ENCODE results near the gene ARL13B. TPM values are rescaled to one million over a fixed set of nuclear protein-coding genes. Genes with fewer than 3 reads are reported as not detected.
"Not testable (repeated sequence)": the region's sequence is repeated elsewhere in the genome, so short reads cannot be mapped to it uniquely, and the experiment has no call there.

The ARL13B gene
- total RNA-seq: 5.4 and 10.9 TPM in 2 replicates

DNA sequence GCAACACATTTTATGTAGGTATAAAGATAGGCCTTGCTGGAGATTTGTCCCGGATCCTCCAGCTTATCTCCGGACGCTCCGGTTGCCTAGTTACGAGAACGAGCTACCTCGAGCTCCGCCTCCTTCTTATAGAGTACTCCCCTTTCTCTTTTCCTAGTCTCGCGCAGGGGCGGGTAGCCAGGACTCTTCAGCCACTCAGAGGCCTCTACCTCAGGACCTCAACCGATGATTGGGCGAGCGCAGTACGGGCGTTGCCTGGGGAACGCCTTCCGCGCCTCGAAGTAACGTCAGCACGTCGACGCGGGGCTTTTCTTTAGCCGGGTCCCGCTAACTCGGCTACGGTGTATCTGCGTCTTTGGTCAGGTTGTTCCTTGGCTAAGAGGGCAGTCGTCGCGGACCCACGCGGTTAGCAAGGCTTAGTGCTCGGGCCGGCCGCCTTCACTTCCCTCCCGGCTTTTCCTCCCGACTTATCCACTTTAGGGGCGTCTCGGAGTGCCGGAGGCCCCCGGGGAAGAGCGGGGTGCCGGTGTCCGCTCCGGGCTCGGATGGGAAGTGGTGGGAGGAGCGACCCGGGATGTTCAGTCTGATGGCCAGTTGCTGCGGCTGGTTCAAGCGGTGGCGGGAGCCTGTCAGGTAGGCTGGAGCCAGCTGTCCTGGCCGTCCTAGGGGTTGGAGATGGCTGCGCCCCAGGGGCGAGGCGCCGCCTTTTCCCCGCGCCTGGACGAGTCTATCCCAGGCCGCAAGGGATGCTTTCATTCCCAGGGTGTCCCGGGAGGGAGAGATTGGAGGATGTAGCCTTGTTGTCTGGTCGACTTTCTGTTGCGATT lies at the start of gene ARL13B:
Gene ARL13B (plus strand): TSS at position 306 of the 827 bp plus-strand sequence. CDS start 269 bp downstream, at position 575.
- DNase-seq (ENCODE audit: low read depth in 2 of 2): peak; percentile 98 to 99

DNA sequence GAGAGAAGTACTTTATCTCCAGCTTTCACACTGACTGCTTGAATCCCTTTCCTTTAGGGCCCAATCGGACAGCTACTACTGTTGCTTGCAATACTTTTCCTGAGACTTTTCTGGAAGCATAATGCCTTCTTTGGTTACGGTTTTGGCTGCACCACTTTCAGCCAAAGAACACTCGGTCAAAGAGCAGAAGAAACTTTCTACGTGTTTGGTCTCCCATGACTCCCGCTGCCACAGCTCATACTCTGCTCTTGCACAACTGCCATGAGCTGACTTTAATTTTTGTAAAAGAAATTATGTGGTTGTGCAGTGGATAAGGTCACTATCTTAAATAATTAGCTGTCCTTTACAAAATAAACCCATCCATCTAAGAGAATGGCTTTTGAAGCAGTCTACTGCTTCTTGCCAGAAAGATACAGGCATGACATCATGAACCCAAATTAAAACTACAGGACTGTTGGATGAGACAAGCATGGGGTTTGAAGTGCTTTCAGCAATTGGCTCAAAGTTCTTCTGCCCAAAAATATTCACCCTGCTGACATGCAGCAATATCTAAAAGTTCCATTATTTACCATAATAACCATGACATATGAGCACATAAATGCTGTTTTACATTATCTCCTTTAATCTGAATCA lies 48.2 kb upstream of the ARL13B start:
- DNase-seq (ENCODE audit: low read depth in 2 of 2): no peak

DNA sequence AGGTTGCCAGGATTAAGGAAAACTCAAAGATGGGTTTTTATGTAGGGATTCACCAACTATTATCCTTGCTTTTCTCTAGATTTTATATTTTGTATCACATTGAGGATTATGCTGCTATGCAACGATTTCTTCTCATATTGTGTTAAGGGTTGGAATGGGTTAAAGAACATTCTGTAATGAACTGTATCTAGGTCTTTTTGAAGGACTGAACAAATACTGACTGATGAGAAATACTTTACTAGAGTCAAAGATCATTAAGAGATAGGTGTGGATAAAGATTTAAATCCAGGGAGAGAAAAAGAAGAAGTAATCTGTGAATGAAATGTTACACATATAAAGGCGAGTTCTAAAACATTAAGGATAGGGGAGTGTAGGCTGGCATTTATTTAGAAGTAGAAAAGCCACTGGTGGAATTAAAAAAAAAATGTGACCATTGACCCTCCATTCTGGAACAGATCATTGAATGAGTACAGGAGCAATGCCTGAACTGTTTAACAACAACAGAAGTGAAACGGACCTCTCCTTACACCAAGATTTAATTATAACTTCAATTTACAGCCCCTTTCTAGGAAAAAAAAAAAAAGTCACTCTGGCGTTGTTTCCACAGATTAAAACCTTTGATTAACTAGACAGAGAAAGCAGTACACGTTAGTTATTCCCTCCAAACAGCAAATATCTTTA lies 45.4 kb upstream of the ARL13B start:
- DNase-seq (ENCODE audit: low read depth in 2 of 2): no peak

DNA sequence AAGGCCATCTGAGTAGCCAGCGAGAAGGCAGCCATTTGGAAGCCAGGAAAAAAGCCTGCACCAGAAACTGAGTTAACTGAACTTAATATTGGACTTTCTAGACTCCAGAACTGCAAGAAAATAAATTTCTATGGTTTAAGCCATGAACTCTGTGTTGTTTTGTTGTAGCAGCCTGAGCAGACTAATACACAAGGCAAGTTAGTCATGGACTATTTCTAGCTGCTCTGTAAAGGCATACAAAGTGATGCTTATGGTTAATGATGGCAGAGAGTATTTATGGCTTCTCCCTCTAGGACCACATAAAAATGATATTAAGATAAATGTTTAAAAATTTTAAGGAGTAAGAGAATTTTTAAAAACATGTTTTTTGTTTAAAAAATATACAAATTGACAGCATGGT lies 43.4 kb upstream of the ARL13B start:
- DNase-seq (ENCODE audit: low read depth in 2 of 2): no peak

DNA sequence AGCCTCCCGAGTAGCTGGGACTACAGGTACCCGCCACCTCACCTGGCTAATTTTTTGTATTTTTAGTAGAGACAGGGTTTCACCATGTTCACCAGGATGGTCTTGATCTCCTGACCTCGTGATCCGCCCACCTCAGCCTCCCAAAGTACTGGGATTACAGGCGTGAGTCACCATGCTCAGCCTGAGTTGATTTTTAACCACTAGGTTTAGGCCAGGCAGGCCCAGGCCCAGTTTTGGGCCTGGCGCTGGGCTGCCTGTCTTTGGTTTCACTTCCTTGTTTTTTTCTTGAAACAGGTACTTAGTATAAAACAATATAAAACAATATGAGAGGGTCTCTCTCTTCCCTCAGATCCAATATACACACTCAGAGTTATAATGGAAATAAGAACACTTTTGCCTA lies 42.5 kb upstream of the ARL13B start:
- DNase-seq (ENCODE audit: low read depth in 2 of 2): not testable (repeated sequence)

DNA sequence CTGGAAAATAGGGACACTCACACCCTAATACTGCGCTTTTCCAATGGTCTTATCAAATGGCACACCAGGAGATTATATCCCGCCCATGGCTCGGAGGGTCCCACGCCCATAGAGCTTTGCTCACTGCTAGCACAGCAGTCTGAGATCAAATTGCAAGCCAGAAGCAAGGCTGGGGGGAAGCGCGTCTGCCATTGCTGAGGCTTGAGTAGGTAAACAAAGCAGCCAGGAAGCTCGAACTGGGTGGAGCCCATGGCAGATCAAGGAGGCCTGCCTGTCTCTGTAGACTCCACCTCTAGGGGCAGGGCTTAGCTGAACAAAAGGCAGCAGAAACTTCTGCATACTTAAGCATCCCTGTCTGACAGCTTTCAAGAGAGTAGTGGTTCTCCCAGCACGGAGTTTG lies 30.0 kb upstream of the ARL13B start:
- not testable (repeated sequence) for DNase-seq (ENCODE audit: low read depth in 2 of 2)

DNA sequence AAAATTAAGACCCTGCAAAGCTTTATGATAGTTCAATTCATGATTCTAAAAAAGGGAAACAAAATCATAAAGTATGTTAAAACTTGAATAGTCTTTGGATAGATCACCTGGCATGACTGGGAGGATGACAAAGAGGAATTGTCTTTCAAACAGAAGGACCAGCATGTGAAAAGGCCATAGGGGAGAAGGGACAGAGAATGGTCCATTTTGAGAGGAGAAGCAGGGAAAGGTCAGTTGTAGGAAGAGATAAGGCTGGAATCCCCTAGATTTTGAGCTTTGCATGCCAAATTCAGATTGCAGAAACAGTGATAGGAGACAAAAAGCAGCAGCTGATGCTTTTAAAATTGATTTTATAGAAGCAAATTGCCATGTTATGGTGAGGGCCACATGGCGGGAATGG lies 18.9 kb upstream of the ARL13B start:
- no peak for DNase-seq (ENCODE audit: low read depth in 2 of 2)

DNA sequence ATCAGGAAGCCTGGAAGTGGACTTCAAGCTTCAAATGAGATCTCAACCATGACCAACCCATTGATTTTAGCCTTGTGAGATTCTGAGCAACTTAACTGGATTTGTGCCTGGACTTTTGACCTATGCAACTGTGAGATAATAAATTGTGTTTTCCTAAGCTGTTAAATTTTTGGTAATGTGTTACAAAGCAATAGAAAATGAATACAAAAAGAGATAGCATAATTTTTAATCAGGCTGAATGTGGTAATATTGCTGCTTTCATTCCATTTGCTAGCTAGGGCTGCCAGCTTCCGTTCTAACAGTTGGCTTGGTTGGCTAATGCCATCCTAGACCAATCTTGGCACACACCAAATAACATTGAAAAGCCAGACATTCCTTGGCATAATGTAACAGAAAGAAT lies 18.5 kb upstream of the ARL13B start:
- no peak for DNase-seq (ENCODE audit: low read depth in 2 of 2)

DNA sequence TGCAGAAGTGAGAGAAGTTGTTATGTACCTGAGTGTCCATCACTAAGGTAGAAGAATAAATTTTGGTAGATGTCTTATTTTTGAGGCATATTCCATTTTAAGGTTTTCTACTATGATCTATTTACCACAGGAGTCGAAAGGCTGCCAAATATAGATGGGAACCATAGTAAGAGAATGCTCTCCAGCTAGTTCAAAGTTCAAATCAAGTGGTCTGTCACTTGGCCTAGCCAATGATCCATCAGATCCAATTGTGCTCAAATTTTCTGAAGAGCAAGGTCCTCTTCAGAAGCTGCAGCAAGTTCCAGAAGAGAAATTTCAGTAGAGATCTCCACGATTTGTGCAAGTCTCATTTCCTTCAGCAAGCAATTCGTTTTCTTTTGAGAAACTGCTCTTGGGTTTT lies 17.2 kb upstream of the ARL13B start:
- DNase-seq (ENCODE audit: low read depth in 2 of 2): no peak

DNA sequence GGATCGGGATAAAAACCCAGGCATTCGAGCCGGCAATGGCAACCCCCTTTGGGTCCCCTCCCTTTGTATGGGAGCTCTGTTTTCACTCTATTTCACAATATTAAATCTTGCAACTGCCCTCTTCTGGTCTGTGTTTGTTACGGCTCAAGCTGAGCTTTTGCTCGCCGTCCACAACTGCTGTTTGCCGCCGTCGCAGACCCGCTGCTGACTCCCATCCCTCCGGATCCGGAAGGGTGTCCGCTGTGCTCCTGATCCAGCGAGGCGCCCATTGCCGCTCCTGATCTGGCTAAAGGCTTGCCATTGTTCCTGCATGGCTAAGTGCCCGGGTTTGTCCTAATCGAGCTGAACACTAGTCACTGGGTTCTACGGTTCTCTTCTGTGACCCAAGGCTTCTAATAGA lies 14.8 kb upstream of the ARL13B start:
- DNase-seq (ENCODE audit: low read depth in 2 of 2): not testable (repeated sequence)

DNA sequence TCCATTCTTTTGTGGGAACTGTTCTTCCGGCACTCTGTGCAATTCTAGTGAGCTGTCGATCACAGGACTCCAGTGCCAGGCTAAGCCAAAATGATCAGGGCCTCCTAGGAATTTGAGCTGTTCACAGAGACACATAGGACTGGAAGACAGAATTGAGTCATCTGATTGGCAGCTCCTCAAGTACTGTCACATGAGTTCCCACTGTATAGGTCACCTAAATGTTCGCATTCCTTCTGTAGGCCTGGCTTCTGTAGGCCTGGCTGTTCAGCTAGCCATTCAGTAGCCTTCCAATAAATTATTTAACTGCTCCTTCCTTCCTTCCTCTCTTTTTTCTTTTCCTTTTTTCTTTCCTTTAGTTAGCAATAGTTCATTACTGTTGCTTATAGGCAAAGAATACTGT lies 10.5 kb upstream of the ARL13B start:
- peak in 1 of 2 donors; percentile 21 for DNase-seq (ENCODE audit: low read depth in 2 of 2)

DNA sequence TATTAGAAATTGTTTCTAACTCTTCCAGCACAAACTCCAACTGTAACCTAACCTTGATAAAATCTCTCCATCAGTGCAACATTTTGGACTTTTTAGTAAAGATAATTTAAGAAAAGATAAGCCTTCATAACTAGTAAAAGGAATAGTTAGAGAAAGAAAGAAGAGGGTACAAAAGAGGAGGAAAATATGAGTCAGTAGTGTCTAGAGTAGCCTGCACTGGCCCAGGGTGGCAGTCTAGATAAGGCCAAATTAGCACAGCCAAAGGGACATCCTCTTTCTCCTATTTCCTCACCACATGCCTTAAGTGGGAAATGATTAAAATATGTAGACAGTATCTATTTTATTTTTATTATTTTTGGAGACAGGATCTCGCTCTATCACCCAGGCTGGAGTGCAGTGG lies 10.0 kb upstream of the ARL13B start:
- DNase-seq (ENCODE audit: low read depth in 2 of 2): no peak

DNA sequence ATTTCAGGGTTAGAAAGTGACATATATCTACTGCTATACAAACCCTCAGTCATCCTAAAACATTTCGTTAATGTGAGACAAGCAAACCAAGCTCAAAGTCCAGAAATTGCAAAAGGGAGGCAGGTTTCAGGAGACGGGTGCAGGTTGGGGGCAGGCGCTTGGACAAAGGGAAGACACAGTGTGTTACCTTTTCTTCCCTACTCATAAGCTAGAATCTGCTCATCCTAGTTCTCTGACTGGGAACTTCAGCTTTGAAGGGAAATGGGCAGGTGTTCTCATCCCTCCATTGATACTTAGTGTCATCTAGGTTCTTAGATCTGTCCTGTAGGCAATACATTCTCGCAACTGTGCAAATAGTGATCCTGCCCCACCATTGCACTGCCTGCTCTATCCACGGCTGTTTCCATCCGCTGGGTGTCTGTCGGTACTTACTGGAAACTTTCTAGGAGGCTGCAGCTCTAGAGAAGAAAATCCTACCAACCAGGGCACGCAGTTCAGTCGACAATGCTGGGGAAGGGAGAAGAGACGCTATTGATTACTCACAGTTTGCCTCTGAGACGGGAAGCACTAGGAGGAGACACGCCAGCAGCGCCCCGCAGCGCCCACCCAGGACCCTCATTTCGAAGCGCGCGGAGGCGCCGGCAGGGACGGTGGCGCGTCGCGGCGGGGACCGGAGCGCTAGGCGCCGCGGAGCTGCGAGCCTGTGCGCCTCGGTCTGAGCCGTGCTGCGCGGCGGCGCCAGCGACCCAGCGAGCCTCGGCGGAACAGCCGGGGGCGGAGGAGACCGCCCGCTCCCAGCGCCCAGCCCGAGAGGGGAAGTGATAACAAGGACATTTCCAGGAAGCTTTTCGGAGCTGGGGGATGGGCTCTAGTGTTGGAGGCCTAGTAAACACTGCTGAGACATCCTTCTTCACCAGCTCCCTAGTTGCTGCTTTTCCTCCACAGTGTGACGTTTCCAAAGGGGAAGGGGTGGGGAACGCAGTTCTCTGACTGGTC lies 6.5 kb upstream of the ARL13B start, which contains the start of gene PROS1:
Gene PROS1 (minus strand): TSS at position 766 of the 996 bp plus-strand sequence. CDS start 147 bp downstream, at position 619.
- peak; percentile 78 to 82 for DNase-seq (ENCODE audit: low read depth in 2 of 2)

DNA sequence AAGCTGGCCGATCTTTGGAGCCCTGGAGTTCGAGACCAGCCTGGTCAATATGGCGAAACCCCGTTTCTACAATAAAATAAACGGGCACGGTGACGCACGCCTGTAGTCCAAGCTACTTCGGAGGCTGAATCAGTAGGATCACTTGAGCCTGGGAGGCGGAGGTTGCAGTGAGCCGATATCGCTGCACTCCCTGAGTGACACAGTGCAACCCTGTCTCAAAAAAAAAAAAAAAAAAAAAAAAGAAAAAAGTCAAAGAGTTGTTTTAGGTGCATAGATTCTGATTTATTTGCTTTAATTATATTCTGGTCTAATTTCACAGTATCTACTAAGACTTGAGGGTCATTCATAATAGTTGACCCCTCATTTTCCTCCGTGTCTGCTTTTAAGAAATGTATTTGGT lies 1.7 kb downstream of the ARL13B start:
- DNase-seq (ENCODE audit: low read depth in 2 of 2): no peak

DNA sequence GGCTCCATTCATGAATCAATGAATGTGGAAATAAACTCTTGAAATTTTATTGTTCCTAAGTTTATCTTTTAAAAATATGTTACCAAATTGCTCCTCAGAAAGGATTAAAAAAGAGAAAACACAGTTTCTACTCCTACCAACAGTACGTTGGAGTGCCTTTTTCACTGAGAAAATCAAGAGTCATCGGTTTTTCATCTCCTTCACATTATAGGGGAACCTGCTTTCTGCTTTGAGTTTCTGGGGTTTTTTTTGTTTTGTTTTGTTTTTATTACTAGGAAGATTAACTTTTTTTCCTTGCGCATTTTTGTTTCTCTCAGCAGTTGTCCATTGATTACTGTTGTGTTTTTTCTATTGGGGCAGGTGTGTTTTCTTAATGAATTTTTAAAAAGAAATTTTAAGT lies 3.5 kb downstream of the ARL13B start:
- DNase-seq (ENCODE audit: low read depth in 2 of 2): no peak

DNA sequence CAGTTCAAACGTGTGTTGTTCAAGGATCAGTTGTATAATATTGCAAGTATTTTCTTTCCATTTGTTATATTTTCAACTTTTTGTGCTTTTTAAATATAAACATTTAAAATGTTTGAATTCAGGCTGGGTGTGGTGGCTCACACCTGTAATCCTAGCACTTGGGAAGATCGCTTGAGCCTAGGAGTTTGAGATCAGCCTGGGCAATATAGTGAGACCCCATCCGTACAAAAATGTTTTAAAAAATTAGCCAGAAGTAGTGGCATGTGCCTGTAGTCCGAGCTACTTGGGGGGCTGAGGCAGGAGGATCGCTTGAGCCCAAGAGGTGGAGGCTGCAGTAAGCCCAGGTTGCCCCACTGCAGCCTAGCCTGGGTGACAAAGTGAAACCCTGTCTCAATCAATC lies 4.7 kb downstream of the ARL13B start:
- DNase-seq (ENCODE audit: low read depth in 2 of 2): no peak

DNA sequence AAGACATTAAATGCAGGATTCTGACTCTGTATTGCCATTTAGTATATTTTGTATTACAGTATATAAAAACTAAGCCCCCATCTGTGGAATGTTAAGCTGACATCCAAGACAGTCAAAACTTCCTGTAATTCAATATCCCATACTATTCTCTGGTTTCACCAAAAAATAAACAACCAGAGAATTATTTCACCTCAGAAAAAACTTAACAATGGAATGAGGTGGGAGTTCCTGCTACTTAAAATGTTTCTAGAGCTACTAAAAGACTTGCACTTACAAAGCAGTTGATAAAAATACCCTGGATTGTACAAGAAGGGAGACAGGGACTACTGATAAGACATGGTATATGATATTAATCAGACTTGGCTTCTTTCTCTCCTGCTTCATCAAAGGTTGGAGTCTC lies 8.3 kb downstream of the ARL13B start:
- peak in 1 of 2 donors; percentile 29 for DNase-seq (ENCODE audit: low read depth in 2 of 2)

DNA sequence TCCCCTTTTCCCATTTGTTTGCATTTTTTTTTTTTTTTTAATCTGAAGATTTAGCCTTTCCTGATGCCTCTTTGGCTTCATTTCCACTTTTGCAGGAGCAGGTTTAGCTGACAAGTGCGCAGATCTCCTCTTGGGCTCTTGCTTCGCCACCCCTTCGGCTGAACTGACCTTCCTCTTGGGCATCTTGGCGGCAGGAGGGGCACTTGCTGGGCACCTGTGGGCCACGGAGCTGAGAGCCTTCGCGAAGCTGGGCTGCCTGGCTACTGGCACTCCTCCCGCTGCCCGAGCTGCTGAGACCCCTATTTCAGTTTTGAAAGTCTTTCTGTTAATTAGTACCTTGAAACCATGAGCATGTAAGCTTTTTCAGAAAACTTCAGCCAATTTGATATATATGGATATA lies 8.8 kb downstream of the ARL13B start:
- DNase-seq (ENCODE audit: low read depth in 2 of 2): no peak

DNA sequence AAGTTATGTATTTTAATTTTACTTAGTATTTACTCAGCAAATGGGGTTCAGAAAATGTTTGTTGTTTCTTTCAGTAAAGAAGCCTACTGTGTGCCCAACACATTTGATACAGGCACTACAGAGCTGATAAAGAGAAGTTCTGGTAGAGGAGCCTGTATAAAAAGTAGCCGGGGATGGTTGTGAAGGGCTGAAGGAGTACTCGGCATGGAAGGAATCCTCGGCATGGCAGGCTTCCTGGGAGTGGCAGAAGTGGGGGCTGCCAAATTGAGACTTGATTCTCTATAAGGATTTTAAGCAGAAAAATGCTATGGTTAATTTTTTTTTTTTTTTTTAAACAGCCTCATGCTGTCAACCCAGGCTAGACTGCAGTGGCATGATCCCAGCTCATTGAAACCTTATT lies 9.3 kb downstream of the ARL13B start:
- no peak for DNase-seq (ENCODE audit: low read depth in 2 of 2)

DNA sequence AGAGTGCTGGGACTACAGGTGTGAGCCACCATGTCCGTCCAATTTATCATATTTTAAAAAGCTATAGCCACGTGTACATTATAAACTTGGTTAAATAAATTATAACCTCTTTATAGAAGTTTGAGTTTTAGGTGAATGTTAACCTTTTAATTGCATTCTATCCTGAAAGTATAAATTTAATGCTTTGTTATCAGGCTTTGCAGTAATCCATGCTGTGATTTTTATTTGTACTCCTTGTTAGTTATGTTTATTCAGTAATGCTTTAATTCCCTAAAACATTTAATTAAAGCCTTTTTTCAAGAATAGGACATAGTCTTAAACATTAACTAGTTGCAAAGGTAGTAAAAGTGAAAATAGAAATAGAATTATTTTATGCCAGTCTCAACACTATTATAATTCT lies 11.7 kb downstream of the ARL13B start:
- no peak for DNase-seq (ENCODE audit: low read depth in 2 of 2)

DNA sequence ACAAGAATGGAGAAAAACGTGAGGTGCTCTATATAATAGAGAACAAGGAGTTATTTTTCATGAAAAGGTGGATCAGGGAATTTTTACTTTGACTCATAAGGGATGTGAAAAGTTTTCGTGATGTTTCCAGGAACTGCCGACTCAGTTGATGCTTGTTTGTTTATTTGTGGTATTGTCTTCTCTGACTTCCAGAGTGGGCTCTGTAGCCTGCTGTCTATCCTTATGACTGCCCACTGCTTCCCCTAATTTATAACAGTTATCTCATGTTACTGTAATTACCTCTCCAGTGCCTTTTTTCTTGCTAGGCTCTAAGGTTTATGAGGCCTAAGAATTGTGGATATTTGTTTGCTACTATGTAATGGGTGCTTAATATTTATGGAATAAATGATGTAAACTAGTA lies 12.3 kb downstream of the ARL13B start:
- DNase-seq (ENCODE audit: low read depth in 2 of 2): peak in 1 of 2 donors; percentile 34

Measured in lung microvascular endothelial cell (primary cell).